ENCODE measurements around the gene FIP1L1. TPM values are rescaled to one million over a fixed set of nuclear protein-coding genes. Genes with fewer than 3 reads are reported as not detected.

Gene FIP1L1
- total and polyA plus RNA-seq, 9 of the 15 experiments (the other 6 are each of a cell fraction or from before 2014, with no cell fraction given), result 34.6 to 137 (median 72.0) TPM

- TF ChIP-seq PURB (CRISPR knock-in tag; IDR thresholded peaks at IDR 0.05; ENCODE audit: low read depth) (no peak), MGA (IDR thresholded peaks at IDR 0.05) (0 out of 2 replicates have a peak, but pooled peaks have one; percentile 25), NEUROD1 (IDR thresholded peaks at IDR 0.05; ENCODE audit: borderline replicate concordance, low read depth, low read length, partially characterized antibody) (no peak), EP300 (IDR thresholded peaks at IDR 0.05; ENCODE audit: low read length) (peak; percentile 36; the same call in 1 of the 2 replicates), YBX1 (IDR thresholded peaks at IDR 0.05) (no peak), ILF3 (IDR thresholded peaks at IDR 0.05; ENCODE audit: borderline replicate concordance) (no peak), ZNF584 (CRISPR knock-in tag; IDR thresholded peaks at IDR 0.05; ENCODE audit: low read depth) (0 out of 2 replicates have a peak, but pooled peaks have one; percentile 18)
Observed at GRCh38 chr4:53479736-53480525, 102.5 kb downstream of the FIP1L1 start (continued).

Measured in K562 (cell line).